H54 (cell line): Measurements from ENCODE around the gene THRB.
A peak's percentile ranks its signal among the peaks of the same experiment; 100 is the strongest.

Experiments used
- DNase-seq: peaks from one replicate; pipeline ENCODE4 v3.0.0; 2011; ENCODE audit warnings: low spot score, mixed read lengths; ENCODE audit not compliant: insufficient read length
- FAIRE-seq: peaks from 3 replicates; lab custom pipeline; 2011; peaks lifted over from hg19 to GRCh38; lab: Jason Lieb, UNC
- POLR2A ChIP-seq: IDR thresholded peaks from 2 replicates; pipeline ENCODE4 v1.6.1; 2011; ENCODE audit warnings: low read depth, mild to moderate bottlenecking, low read length

Gene THRB

GRCh38 chr3:24315356-24315755 lies 179.3 kb downstream of the THRB start:
- DNase-seq (no peak), FAIRE-seq (no peak)
- TF ChIP-seq POLR2A = no peak

- no peak for TF ChIP-seq POLR2A
- DNase-seq (no peak), FAIRE-seq (no peak)
Measured at GRCh38 chr3:24311881-24312280, 182.8 kb downstream of the THRB start.

GRCh38 chr3:24310887-24311286 lies 183.8 kb downstream of the THRB start:
- DNase-seq (no peak), FAIRE-seq (no peak)
- TF ChIP-seq POLR2A = no peak

GRCh38 chr3:24306518-24306917 lies 188.1 kb downstream of the THRB start:
- TF ChIP-seq POLR2A = no peak
- FAIRE-seq = no peak
- no peak for DNase-seq

GRCh38 chr3:24305795-24306467 lies 188.7 kb downstream of the THRB start:
- FAIRE-seq (no peak), DNase-seq (no peak)
- no peak for TF ChIP-seq POLR2A

GRCh38 chr3:24303057-24303754 lies 191.4 kb downstream of the THRB start:
- no peak for DNase-seq
- no peak for FAIRE-seq
- no peak for TF ChIP-seq POLR2A

- no peak for DNase-seq
- no peak for TF ChIP-seq POLR2A
- no peak for FAIRE-seq
Measured at GRCh38 chr3:24302396-24302795, 192.3 kb downstream of the THRB start.

- DNase-seq (no peak), FAIRE-seq (no peak)
- no peak for TF ChIP-seq POLR2A
Measured at GRCh38 chr3:24300949-24301348, 193.7 kb downstream of the THRB start.

GRCh38 chr3:24299806-24300626 lies 194.6 kb downstream of the THRB start:
- no peak for DNase-seq
- TF ChIP-seq POLR2A = no peak
- FAIRE-seq = peak; percentile 27

- no peak for FAIRE-seq
- TF ChIP-seq POLR2A = no peak
- DNase-seq = no peak
Measured at GRCh38 chr3:24299246-24299805, 195.3 kb downstream of the THRB start.

GRCh38 chr3:24296441-24297205 lies 198.0 kb downstream of the THRB start:
- FAIRE-seq = no peak
- no peak for DNase-seq
- TF ChIP-seq POLR2A = no peak

GRCh38 chr3:24294150-24294549 lies 200.5 kb downstream of the THRB start:
- FAIRE-seq = no peak
- TF ChIP-seq POLR2A = no peak
- no peak for DNase-seq

- DNase-seq = no peak
- no peak for TF ChIP-seq POLR2A
- FAIRE-seq = no peak
Measured at GRCh38 chr3:24291646-24292045, 203.0 kb downstream of the THRB start.
